Type B pancreatic cell (in vitro differentiated cells): Measurements from ENCODE around the gene SPARC. TPM values are rescaled to one million over a fixed set of nuclear protein-coding genes. Genes with fewer than 3 reads are reported as not detected.

Source experiments
- DNase-seq: peaks from one replicate; pipeline ENCODE4 v3.0.0; 2021; ENCODE audit warnings: mixed read lengths; ENCODE audit not compliant: unreplicated experiment; ENCODE audit errors: extremely low spot score
- H3K27ac Mint-ChIP-seq: 2 replicates; pipeline ENCODE4 v1.8.0; 2021; ENCODE audit warnings: mild to moderate bottlenecking, mixed read lengths
- H3K27me3 Mint-ChIP-seq: 2 replicates; pipeline ENCODE4 v1.8.0; 2021; ENCODE audit warnings: mixed read lengths
- H3K36me3 Mint-ChIP-seq: 2 replicates; pipeline ENCODE4 v1.8.0; 2021; ENCODE audit warnings: mixed read lengths
- H3K4me1 Mint-ChIP-seq: one replicate; pipeline ENCODE4 v1.8.0; 2021; ENCODE audit warnings: mixed read lengths; ENCODE audit not compliant: unreplicated experiment
- H3K4me3 Mint-ChIP-seq: 2 replicates; pipeline ENCODE4 v1.8.0; 2021; ENCODE audit warnings: mild to moderate bottlenecking, mixed read lengths
- H3K9me3 Mint-ChIP-seq: 2 replicates; pipeline ENCODE4 v1.8.0; 2021; ENCODE audit warnings: mixed read lengths
- total RNA-seq: library from RNA; stranded (reverse); gene quantifications from 2 replicates; pipeline ENCODE4 v1.2.1, GENCODE V29; 2021; ENCODE audit warnings: low replicate concordance
- TF ChIP-seq, protein P1 (sequence below): fragments of 200-600 bp; sonication (generic); conservative IDR thresholded peaks from 2 replicates; pipeline ENCODE4 v1.5.0; 2021; ENCODE audit warnings: antibody characterized with exemption, mild to moderate bottlenecking

Gene SPARC
- total RNA-seq, 1 donor from 2014 or later: 973 TPM

DNA sequence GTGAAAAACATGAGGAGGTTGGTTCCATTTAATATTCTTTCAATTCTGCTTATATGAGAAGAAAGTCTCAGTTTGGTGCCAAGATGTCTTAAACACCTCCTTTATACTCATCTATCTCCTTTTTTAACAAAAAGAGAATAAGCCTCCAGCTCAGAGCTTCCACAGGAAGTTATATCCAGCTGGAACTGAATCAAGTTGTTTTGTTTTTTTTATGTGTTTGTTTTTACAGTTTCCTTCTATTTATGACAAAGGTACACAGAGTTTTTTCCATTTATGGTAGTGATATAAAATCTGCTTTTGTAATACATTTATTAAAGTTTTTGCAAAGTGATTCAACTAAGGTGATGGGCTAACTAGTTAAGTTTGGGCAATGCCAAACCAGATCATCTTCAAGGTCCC, 10.4 kb downstream of the SPARC start:
- Mint-ChIP-seq H3K4me1 (peaks cover 42% of the 10 kb centered on the region), H3K9me3 (no peaks in the 10 kb centered on the region), H3K36me3 (peaks cover 28% of the 10 kb centered on the region), H3K4me3 (no peak overlapping the region), H3K27ac (peak overlapping the region; percentile 1), H3K27me3 (no peaks in the 10 kb centered on the region)
- TF ChIP-seq, protein P1, sequence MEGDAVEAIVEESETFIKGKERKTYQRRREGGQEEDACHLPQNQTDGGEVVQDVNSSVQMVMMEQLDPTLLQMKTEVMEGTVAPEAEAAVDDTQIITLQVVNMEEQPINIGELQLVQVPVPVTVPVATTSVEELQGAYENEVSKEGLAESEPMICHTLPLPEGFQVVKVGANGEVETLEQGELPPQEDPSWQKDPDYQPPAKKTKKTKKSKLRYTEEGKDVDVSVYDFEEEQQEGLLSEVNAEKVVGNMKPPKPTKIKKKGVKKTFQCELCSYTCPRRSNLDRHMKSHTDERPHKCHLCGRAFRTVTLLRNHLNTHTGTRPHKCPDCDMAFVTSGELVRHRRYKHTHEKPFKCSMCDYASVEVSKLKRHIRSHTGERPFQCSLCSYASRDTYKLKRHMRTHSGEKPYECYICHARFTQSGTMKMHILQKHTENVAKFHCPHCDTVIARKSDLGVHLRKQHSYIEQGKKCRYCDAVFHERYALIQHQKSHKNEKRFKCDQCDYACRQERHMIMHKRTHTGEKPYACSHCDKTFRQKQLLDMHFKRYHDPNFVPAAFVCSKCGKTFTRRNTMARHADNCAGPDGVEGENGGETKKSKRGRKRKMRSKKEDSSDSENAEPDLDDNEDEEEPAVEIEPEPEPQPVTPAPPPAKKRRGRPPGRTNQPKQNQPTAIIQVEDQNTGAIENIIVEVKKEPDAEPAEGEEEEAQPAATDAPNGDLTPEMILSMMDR: no peak
- no peak for DNase-seq

DNA sequence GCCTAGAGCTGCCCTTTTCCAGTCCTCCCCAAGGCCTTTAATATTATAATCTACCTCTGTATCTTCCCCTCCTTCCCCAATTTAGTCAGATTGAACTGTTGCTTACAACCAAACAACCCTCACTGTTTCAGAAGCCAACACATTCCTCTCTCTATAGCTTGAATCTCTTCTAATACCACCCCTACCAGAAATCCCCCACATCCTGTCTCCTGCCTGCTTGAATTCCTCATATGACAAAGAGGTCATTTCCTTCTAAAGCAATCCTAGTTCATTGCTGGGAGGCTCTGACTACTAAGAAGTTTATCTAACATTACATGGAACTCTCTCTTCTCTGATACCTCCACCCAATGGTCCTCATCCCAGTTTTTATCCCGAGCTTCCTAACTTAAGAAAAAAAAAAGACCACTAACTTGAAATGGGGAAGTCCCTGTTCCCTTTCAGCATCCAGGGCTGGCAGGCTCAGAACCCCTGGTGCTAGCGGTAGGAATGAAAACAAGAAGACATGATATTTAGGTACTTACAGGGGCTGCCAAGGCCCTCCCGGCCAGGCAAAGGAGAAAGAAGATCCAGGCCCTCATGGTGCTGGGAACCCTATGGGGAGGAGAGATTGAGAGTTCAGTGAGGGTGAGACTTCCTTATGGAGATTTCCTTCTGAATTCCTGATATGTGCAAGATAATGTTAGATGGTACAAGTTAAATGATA, 11.0 kb downstream of the SPARC start:
- Mint-ChIP-seq H3K4me3 (no peak overlapping the region), H3K36me3 (peaks cover 31% of the 10 kb centered on the region), H3K27me3 (no peaks in the 10 kb centered on the region), H3K9me3 (no peaks in the 10 kb centered on the region), H3K4me1 (peaks cover 42% of the 10 kb centered on the region), H3K27ac (peak overlapping the region; percentile 1)
- TF ChIP-seq, protein P1: no peak
- no peak for DNase-seq

DNA sequence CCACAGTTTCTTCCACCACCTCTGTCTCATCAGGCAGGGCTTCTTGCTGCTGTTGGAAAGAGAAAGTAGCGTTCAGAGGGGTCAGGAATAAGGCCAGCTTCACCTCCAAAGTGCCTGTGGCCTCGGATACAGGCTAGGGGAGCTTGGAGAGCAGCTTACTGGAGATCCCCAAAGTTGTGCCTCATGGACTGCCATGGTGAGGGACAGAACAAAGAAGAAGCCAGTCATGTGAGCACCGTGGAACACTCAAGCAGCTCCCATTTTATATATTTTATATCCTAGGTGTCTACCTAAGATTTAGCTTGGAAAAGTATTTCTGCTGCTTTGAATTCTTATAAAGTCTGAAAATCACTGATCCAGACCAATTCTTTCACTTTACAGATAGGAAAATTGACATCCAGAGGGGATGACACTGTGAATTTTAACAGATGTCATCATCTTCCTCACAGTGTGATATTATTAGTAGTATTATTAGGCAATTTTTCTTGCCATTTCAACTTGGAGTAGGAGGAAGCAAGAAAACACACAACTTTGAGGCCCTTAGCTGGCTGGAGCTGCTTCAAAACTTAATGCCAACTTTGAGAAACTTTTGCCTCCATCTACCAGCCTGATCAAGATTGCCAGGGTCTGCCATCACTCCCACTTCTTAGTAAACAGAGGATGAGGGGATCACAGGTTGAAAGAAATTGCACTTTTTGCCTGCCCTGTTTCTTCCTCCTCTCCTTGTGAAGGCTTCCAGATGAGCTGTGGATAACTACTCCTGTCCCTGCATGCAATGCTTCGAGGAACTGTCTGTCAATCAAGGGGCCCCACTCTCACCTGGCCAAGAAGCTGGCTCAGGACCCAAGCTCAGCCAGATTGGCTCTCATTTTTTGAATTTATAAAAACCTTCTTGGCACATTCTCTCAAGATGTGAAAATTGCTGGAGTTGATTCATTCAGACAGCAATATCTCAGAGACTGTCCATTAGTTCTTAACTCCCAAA, 11.8 kb downstream of the SPARC start:
- Mint-ChIP-seq H3K9me3 (no peaks in the 10 kb centered on the region), H3K4me3 (no peak overlapping the region), H3K36me3 (peaks cover 38% of the 10 kb centered on the region), H3K4me1 (peaks cover 42% of the 10 kb centered on the region), H3K27me3 (no peaks in the 10 kb centered on the region), H3K27ac (no peak overlapping the region)
- TF ChIP-seq, protein P1: no peak
- DNase-seq: no peak

DNA sequence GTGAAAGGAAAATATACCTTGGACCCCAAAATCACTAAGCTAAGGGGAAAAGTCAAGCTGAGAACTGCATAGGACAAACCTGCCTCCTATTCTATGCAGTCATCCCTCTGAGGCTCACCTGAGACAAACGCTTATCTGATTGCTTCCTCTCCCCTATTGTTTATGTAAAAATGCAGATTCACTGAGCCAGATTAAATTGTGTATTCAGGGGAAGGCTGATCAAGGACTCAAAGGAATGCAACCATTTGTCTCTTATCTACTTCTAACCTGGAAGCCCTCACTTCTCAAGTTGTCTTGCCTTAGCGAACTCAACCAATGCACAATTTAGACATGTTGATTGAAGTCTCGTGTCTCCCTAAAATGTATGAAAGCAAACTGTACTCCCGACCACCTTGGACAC, 13.3 kb downstream of the SPARC start:
- Mint-ChIP-seq H3K4me1 (peaks cover 34% of the 10 kb centered on the region), H3K4me3 (no peak overlapping the region), H3K27me3 (no peaks in the 10 kb centered on the region), H3K9me3 (no peaks in the 10 kb centered on the region), H3K36me3 (peaks cover 50% of the 10 kb centered on the region), H3K27ac (no peak overlapping the region)
- DNase-seq: no peak
- TF ChIP-seq, protein P1: no peak

DNA sequence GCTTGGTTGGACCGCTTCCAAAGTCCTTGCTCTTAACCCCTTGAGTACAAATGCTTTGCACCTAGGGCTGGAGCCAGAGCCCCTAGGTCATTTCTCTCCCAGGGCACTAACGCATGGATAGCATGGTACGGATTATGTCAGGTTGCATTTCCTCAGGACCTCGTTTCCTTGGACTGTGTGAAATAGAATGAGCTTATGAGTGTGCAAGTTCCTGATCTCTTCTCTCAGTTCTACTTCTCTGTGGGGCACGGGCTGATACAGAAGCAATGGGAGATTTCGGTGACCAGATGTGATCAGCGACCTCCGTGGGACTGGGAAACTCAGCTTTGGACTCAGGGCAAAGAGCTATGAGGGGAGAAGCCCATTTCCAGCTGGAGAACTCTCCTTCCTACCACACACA, 14.2 kb downstream of the SPARC start:
- TF ChIP-seq, protein P1: no peak
- Mint-ChIP-seq H3K4me1 (peaks cover 26% of the 10 kb centered on the region), H3K4me3 (no peak overlapping the region), H3K9me3 (no peaks in the 10 kb centered on the region), H3K36me3 (peaks cover 50% of the 10 kb centered on the region), H3K27ac (no peak overlapping the region), H3K27me3 (no peaks in the 10 kb centered on the region)
- no peak for DNase-seq
